GM18526 (cell line): ENCODE results near the gene RARA.

Source experiments
- POLR2A ChIP-seq: IDR thresholded peaks from 3 replicates; pipeline ENCODE4 v1.6.1; 2011; ENCODE audit not compliant: insufficient read length; ENCODE audit errors: extremely low read depth

RARA gene

GRCh38 chr17:40354221-40355122 is 45.5 kb downstream of the RARA start:
- no peak for TF ChIP-seq POLR2A

GRCh38 chr17:40355123-40355803 is 46.3 kb downstream of the RARA start:
- no peak for TF ChIP-seq POLR2A

- TF ChIP-seq POLR2A: no peak
Measured at GRCh38 chr17:40355804-40356758, 47.1 kb downstream of the RARA start.

- TF ChIP-seq POLR2A: no peak
Measured at GRCh38 chr17:40356990-40357881, 48.3 kb downstream of the RARA start.

- no peak for TF ChIP-seq POLR2A
Measured at GRCh38 chr17:40358323-40359038, 49.5 kb downstream of the RARA start.

- TF ChIP-seq POLR2A: no peak
Measured at GRCh38 chr17:40360091-40360490, 51.1 kb downstream of the RARA start.

- TF ChIP-seq POLR2A: no peak
Measured at GRCh38 chr17:40361063-40361924, 52.3 kb downstream of the RARA start.

GRCh38 chr17:40361925-40362695 is 53.1 kb downstream of the RARA start:
- TF ChIP-seq POLR2A: no peak

- TF ChIP-seq POLR2A: no peak
Measured at GRCh38 chr17:40362696-40363110, 53.7 kb downstream of the RARA start.

- TF ChIP-seq POLR2A: no peak
Measured at GRCh38 chr17:40363111-40363827, 54.3 kb downstream of the RARA start.

GRCh38 chr17:40364121-40364861 is 55.3 kb downstream of the RARA start, which contains the start of gene GJD3:
Gene GJD3, minus strand, starts transcription at chr17:40364737. Its CDS starts 922 bp downstream, at chr17:40363815.
- TF ChIP-seq POLR2A: no peak
